HEK293 (cell line): ENCODE data around the gene TST.

ENCODE experiments used
- FEZF1 ChIP-seq: fragments of 450-650 bp; formaldehyde crosslinking; IDR thresholded peaks from 2 replicates; pipeline ENCODE4 v1.5.1; 2016; ENCODE audit warnings: missing biosample characterization, missing genetic modification characterization
- SP3 ChIP-seq: fragments of 450-650 bp; formaldehyde crosslinking; IDR thresholded peaks from 2 replicates; pipeline ENCODE4 v1.5.1; 2016; ENCODE audit warnings: missing biosample characterization, missing genetic modification characterization
- TCF7L2 ChIP-seq: IDR thresholded peaks from 2 replicates; pipeline ENCODE4 v1.6.1; 2011; ENCODE audit warnings: low read depth, mild to moderate bottlenecking, inconsistent platforms, low read length, moderate library complexity, borderline replicate concordance
- ZNF23 ChIP-seq: fragments of 450-650 bp; formaldehyde crosslinking; IDR thresholded peaks from 2 replicates; pipeline ENCODE4 v1.5.1; 2016; ENCODE audit warnings: missing biosample characterization, missing genetic modification characterization, borderline replicate concordance
- ZNF843 ChIP-seq: fragments of 450-650 bp; formaldehyde crosslinking; IDR thresholded peaks from 2 replicates; pipeline ENCODE4 v1.5.1; 2016; ENCODE audit warnings: missing biosample characterization, missing genetic modification characterization
- TF ChIP-seq, protein P1 (sequence below): fragments of 450-650 bp; formaldehyde crosslinking; IDR thresholded peaks from 2 replicates; pipeline ENCODE4 v1.5.1; 2016; ENCODE audit warnings: missing biosample characterization, missing genetic modification characterization

DNA sequence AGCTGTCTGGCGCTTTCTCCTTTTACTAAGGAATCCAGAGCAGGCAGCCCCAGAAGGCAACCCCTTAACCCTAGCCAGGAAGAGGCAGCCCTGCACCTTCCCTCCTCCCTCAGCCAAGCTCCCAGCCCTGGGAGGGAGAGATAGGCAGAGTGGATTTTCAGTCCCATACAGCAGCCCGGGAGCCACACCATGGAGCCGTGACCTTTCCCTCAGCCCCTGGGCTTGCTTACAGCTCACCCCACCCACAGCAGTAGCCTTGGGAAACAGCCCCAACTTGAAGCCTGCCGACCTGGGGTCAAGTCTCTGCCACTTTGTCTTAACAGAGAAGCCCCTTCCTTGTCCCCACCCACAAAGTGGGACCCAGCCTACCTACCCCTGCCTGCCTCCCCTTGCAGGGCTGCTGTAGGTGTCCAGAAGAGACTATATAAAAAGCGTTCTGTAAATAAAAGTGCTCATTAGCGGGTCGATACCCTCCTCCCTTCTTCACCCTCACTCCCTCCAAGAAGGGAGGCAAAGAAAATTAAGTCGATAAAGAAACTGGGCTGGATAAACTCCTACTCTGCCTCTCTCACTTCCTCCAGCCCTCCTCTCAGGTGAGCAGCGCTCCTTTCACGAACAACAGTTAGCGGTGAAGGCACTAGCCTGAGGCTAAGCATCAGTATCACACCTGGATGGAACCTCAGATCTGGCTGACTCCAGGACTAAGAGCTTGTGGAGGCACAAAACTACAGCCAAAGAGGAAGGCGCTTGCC is 4.2 kb downstream of the TST start:
- TF ChIP-seq SP3 (tag by site-specific recombination) (no peak), ZNF843 (tag by site-specific recombination) (no peak), ZNF23 (tag by site-specific recombination) (no peak), FEZF1 (no peak), TCF7L2 (no peak)
- TF ChIP-seq, protein P1, sequence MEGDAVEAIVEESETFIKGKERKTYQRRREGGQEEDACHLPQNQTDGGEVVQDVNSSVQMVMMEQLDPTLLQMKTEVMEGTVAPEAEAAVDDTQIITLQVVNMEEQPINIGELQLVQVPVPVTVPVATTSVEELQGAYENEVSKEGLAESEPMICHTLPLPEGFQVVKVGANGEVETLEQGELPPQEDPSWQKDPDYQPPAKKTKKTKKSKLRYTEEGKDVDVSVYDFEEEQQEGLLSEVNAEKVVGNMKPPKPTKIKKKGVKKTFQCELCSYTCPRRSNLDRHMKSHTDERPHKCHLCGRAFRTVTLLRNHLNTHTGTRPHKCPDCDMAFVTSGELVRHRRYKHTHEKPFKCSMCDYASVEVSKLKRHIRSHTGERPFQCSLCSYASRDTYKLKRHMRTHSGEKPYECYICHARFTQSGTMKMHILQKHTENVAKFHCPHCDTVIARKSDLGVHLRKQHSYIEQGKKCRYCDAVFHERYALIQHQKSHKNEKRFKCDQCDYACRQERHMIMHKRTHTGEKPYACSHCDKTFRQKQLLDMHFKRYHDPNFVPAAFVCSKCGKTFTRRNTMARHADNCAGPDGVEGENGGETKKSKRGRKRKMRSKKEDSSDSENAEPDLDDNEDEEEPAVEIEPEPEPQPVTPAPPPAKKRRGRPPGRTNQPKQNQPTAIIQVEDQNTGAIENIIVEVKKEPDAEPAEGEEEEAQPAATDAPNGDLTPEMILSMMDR (tag by site-specific recombination): no peak
